Ishikawa (cell line): ENCODE measurements around the gene PPFIA4.

ENCODE experiments used
- CEBPB ChIP-seq: IDR thresholded peaks from 2 replicates; pipeline ENCODE4 v1.6.1; 2012
- CREB1 ChIP-seq: IDR thresholded peaks from 2 replicates; pipeline ENCODE4 v1.6.1; 2012; ENCODE audit warnings: low read depth
- EGR1 ChIP-seq: IDR thresholded peaks from 2 replicates; pipeline ENCODE4 v1.6.1; 2012
- EP300 ChIP-seq: IDR thresholded peaks from 2 replicates; pipeline ENCODE4 v1.6.1; 2012; ENCODE audit warnings: borderline replicate concordance
- FOXM1 ChIP-seq: IDR thresholded peaks from 2 replicates; pipeline ENCODE4 v1.6.1; 2012; ENCODE audit warnings: low read depth, borderline replicate concordance
- NFIC ChIP-seq: IDR thresholded peaks from 2 replicates; pipeline ENCODE4 v1.6.1; 2012
- RAD21 ChIP-seq: IDR thresholded peaks from 2 replicates; pipeline ENCODE4 v1.6.1; 2012; ENCODE audit warnings: low read depth
- TAF1 ChIP-seq: IDR thresholded peaks from 2 replicates; pipeline ENCODE4 v1.6.1; 2012; ENCODE audit warnings: low read depth, mild to moderate bottlenecking
- TCF12 ChIP-seq: IDR thresholded peaks from 2 replicates; pipeline ENCODE4 v1.6.1; 2012; ENCODE audit warnings: low read depth
- TEAD4 ChIP-seq: IDR thresholded peaks from 2 replicates; pipeline ENCODE4 v1.6.1; 2012
- YY1 ChIP-seq: IDR thresholded peaks from 2 replicates; pipeline ENCODE4 v1.6.1; 2012; ENCODE audit warnings: low read depth
- ZBTB7A ChIP-seq: IDR thresholded peaks from 2 replicates; pipeline ENCODE4 v1.6.1; 2012; ENCODE audit warnings: low read depth
- TF ChIP-seq, protein P1 (sequence below): IDR thresholded peaks from 2 replicates; pipeline ENCODE4 v1.6.1; 2012
- TF ChIP-seq, protein P2 (sequence below): IDR thresholded peaks from 2 replicates; pipeline ENCODE4 v1.6.1; 2012
- TF ChIP-seq, protein P3 (sequence below): IDR thresholded peaks from 2 replicates; pipeline ENCODE4 v1.6.1; 2012; ENCODE audit warnings: low read depth, mild to moderate bottlenecking

PPFIA4 gene

DNA sequence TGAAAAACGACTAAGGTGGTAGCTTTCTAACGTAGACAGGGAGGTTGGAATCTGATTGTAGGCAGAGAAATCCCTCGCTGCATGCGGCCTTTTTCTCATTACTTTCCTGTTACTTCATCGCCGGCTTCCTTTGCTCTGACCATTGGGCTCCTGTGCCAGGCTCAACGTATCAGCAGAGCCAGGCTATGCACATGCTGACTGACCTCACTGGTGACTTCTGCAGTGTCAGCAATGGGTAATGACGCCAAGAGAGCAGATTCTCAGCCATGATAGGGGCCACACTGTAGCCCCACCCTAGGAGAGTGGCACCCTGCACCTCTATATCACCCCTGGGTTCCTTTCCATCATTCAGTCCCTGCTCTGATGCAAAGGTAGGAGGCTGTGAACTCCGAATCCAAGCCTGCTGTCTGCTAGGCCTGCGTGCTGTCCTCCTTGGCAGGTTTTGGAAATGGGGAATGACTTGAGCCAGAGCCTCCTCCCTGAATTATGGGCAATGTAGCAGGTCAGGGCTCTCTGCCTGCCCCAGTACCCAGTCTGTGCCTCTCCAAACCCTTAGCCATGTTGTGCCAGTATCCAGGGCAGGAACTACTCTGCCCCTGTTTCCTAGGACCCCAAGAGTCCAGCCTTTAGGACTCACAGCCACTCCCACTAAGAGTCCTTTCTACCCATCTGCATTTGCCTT, 11.4 kb downstream of the PPFIA4 start:
- TF ChIP-seq EGR1 (no peak), RAD21 (no peak), CREB1 (no peak), CEBPB (no peak), YY1 (no peak), EP300 (no peak), TEAD4 (no peak), TCF12 (no peak)
- TF ChIP-seq, protein P1, sequence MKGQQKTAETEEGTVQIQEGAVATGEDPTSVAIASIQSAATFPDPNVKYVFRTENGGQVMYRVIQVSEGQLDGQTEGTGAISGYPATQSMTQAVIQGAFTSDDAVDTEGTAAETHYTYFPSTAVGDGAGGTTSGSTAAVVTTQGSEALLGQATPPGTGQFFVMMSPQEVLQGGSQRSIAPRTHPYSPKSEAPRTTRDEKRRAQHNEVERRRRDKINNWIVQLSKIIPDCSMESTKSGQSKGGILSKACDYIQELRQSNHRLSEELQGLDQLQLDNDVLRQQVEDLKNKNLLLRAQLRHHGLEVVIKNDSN: no peak
- TF ChIP-seq, protein P2, sequence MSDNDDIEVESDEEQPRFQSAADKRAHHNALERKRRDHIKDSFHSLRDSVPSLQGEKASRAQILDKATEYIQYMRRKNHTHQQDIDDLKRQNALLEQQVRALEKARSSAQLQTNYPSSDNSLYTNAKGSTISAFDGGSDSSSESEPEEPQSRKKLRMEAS: no peak

DNA sequence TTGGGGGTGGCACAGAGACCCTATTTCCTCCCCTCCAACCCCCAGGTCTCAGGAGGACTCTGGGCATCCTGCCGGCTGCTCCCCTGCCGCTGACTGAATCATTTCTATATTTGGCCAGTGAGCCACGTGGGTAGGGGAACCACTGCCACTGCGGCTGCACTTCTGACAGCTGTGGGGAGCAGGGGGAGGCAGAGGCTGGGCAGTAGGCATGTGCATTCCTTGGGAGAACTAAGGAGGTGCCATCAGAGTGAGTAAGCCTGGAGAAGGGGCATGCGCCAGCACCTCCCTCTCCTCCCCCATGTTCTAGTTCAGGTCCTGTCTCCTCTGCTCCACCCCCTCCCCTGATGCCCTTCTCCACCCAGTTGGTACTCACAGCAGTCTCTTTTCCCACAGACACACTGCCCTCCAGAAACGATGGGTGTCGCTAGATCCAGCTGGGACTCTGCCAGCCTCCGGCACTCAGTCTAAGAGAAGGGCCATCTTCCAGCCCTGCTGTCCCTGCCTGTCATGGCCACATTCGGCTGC, 12.0 kb downstream of the PPFIA4 start:
- TF ChIP-seq RAD21 (no peak), FOXM1 (no peak), CREB1 (no peak), TAF1 (no peak), ZBTB7A (no peak), YY1 (no peak), TEAD4 (no peak), NFIC (no peak), EP300 (no peak), EGR1 (no peak), TCF12 (no peak), CEBPB (no peak)
- TF ChIP-seq, protein P3, sequence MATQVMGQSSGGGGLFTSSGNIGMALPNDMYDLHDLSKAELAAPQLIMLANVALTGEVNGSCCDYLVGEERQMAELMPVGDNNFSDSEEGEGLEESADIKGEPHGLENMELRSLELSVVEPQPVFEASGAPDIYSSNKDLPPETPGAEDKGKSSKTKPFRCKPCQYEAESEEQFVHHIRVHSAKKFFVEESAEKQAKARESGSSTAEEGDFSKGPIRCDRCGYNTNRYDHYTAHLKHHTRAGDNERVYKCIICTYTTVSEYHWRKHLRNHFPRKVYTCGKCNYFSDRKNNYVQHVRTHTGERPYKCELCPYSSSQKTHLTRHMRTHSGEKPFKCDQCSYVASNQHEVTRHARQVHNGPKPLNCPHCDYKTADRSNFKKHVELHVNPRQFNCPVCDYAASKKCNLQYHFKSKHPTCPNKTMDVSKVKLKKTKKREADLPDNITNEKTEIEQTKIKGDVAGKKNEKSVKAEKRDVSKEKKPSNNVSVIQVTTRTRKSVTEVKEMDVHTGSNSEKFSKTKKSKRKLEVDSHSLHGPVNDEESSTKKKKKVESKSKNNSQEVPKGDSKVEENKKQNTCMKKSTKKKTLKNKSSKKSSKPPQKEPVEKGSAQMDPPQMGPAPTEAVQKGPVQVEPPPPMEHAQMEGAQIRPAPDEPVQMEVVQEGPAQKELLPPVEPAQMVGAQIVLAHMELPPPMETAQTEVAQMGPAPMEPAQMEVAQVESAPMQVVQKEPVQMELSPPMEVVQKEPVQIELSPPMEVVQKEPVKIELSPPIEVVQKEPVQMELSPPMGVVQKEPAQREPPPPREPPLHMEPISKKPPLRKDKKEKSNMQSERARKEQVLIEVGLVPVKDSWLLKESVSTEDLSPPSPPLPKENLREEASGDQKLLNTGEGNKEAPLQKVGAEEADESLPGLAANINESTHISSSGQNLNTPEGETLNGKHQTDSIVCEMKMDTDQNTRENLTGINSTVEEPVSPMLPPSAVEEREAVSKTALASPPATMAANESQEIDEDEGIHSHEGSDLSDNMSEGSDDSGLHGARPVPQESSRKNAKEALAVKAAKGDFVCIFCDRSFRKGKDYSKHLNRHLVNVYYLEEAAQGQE: no peak
- TF ChIP-seq, protein P1: no peak
- TF ChIP-seq, protein P2: no peak

DNA sequence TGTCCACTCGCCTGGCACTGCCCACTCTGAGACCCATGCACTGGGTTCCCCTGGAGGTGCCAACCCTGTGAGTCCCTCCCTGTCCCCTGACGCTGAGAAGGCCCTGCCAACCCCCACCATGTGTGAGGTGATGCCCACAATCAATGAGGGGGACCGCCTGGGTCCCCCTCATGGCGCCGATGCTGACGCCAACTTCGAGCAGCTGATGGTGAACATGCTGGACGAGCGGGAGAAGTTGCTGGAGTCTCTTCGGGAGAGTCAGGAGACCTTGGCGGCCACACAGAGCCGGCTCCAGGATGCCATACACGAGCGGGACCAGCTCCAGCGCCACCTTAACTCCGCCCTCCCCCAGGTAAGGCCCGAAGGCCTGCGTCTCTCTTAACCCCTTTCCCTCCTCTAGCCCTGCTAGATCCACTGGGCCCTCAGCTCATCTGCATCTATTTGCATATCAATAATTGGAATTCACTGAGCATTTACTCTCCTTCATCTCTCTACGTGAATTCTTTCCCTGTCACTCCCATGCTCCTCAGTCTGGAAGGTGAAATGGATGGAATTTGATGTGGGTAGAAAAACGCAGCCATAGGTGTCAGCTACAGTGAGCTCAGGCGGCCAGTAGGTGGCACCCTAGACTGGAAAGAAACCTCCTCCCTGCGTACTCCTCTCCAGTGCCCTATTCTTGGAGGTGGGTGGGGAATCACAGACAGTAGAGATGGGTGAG, 12.8 kb downstream of the PPFIA4 start:
- TF ChIP-seq RAD21: peak; percentile 93
- no peak for TF ChIP-seq EGR1
- 0 out of 2 replicates have a peak, but pooled peaks have one; percentile 30 for TF ChIP-seq YY1
- TF ChIP-seq, protein P3: no peak

DNA sequence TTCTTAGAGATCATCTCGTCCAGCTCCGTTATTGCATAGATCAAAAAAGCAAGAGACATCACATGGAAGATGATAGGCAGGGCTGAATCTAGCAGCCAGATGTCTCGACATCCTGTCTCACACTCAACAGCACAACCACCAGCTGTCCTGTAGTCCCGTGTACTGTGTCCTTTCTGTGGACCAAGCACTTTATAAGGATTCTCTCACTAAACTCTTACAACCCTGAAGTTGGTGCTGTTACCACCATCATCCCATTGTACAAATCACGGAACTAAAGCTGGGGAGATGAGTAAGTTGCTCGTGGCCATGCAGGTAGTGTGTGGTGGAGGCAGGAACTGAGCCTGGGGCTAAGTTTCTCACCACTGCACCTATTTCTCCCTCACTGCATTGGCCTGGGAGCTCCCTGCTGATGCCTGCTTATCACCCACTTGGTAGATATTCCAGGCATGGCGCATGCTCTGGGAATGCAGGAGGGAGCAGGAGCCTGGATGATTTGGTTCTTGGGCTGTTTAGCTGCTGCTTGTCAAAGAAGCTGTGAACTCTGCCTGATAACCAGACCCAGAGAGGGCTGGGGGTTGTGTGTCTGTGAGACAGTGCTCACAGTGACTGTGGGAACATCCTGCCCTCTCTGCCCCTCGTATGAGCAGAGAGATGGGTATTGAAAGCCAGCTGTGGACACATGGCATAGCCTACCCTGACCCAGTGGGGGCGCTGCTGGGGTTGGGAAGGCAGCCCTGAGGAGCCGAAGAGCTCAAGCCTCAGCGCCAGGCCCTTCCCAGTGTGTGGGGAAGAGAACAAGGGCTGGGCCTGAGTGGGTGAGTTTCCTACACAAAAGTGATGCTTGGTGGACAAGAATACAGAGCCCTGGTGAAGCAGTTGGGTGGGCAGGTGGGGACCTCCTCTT, 13.6 kb downstream of the PPFIA4 start:
- TF ChIP-seq RAD21: peak; percentile 39; the same call in 1 of the 2 replicates
- no peak for TF ChIP-seq FOXM1
- TF ChIP-seq ZBTB7A: no peak
- TF ChIP-seq YY1: no peak
- TF ChIP-seq TCF12: no peak

DNA sequence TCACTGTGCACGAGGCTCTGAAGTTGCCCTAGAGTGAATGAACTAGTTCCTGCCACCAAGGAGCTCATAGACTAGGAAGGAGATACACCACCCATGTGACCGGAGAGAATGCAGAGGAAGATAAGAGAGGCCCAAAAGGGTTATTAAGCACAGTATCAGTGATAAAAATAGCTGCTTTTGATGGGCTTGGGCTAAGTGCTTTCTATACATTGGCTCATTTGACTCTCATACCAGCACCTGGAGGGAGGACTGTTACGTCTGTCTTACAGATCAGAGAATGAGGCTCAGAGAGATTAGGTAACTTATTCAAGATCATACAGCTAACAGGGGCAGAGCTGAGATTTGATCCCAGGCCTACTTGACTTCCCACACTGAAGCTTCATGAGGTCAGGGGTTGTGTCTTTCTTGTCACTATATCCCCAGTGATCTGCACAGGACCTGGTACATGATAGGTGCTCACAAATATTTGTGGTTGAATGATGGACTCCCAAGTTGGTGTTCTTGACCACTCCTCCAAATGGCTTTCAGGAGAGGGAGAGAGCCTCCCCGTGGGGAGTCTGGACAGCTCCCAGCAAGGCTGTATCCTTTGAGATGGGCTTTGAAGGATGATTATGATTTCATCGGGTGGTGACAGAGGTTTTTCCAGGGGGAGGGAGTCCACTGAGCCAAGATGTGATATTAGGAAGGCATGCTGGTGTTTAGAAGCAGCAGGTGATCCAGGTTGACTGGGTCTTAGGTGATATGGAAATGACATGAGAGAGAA, 14.4 kb downstream of the PPFIA4 start:
- TF ChIP-seq NFIC (no peak), EGR1 (no peak), TCF12 (no peak), TEAD4 (no peak)
- TF ChIP-seq, protein P3: peak; percentile 42; the same call in 1 of the 2 replicates
